Measurements from ENCODE around the gene ALDH8A1.

GRCh38 chr6:134932535-134933470, 17.1 kb downstream of the ALDH8A1 start:
- TF ChIP-seq CTCF (IDR thresholded peaks at IDR 0.05; ENCODE audit: insufficient read depth, low read length, poor library complexity, severe bottlenecking) = no peak
- no peak for TF ChIP-seq EZH2phosphoT487 (conservative IDR thresholded peaks at IDR 0.05; ENCODE audit: low read length)

Measured in SU-DHL-6 (cell line).